WTC11 (cell line): ENCODE data around the gene CHST11. TPM values are rescaled to one million over a fixed set of nuclear protein-coding genes. Genes with fewer than 3 reads are reported as not detected.

Experiments
- ATAC-seq: fragments of 200-7000 bp; cut with Tn5 transposase; 2 replicates; pipeline ENCODE4 v1.10.0; 2021; ENCODE audit warnings: mild to moderate bottlenecking, moderate library complexity
- CTCF ChIA-PET: fragments of 300-600 bp; sonication (Branson Sonifier 250); formaldehyde crosslinking; loops from one replicate; lab custom pipeline; 2021; ENCODE audit warnings: antibody characterized with exemption; lab: Charles Lee
- POLR2A ChIA-PET: fragments of 350-600 bp; sonication (Branson Sonifier 250); formaldehyde crosslinking; loops from one replicate; lab custom pipeline; 2021; ENCODE audit warnings: antibody characterized with exemption; lab: Charles Lee
- DNase-seq: peaks from one replicate; pipeline ENCODE4 v3.0.0; 2021; ENCODE audit warnings: low spot score
- H3K27ac Mint-ChIP-seq: 2 replicates; pipeline ENCODE4 v1.8.0; 2021; ENCODE audit warnings: mixed read lengths
- H3K27me3 Mint-ChIP-seq: 2 replicates; pipeline ENCODE4 v1.8.0; 2021; ENCODE audit warnings: low read depth, mild to moderate bottlenecking, moderate library complexity, mixed read lengths
- H3K36me3 Mint-ChIP-seq: 2 replicates; pipeline ENCODE4 v1.8.0; 2021; ENCODE audit warnings: mixed read lengths
- H3K4me1 Mint-ChIP-seq: 2 replicates; pipeline ENCODE4 v1.8.0; 2022; ENCODE audit warnings: mixed read lengths
- H3K4me3 Mint-ChIP-seq: 2 replicates; pipeline ENCODE4 v1.8.0; 2021; ENCODE audit warnings: mild to moderate bottlenecking, moderate library complexity, mixed read lengths
- H3K9me3 Mint-ChIP-seq: 2 replicates; pipeline ENCODE4 v1.8.0; 2021; ENCODE audit warnings: mixed read lengths
- ATF1 ChIP-seq: sonication (generic); formaldehyde crosslinking; IDR thresholded peaks from 2 replicates; pipeline ENCODE4 v1.8.1; 2023; ENCODE audit warnings: mild to moderate bottlenecking, moderate library complexity, missing genetic modification reagents
- CBFB ChIP-seq: sonication (generic); formaldehyde crosslinking; IDR thresholded peaks from 2 replicates; pipeline ENCODE4 v1.8.1; 2022; ENCODE audit warnings: mild to moderate bottlenecking, low read depth, missing genetic modification reagents
- CREM ChIP-seq: sonication (generic); formaldehyde crosslinking; IDR thresholded peaks from 2 replicates; pipeline ENCODE4 v1.8.1; 2022; ENCODE audit warnings: mild to moderate bottlenecking, missing genetic modification reagents, moderate library complexity
- ETV6 ChIP-seq: sonication (generic); formaldehyde crosslinking; IDR thresholded peaks from 2 replicates; pipeline ENCODE4 v1.8.1; 2022; ENCODE audit warnings: mild to moderate bottlenecking, missing genetic modification reagents
- HMGA2 ChIP-seq: fragments of 250-450 bp; sonication (Bioruptor Pico); IDR thresholded peaks from 2 replicates; pipeline ENCODE4 v1.4.0; 2021; ENCODE audit warnings: mild to moderate bottlenecking, moderate library complexity
- MXD4 ChIP-seq: fragments of 250-450 bp; sonication (Bioruptor Pico); IDR thresholded peaks from 2 replicates; pipeline ENCODE4 v1.8.0; 2021; ENCODE audit warnings: mild to moderate bottlenecking, moderate library complexity, borderline replicate concordance
- NFATC4 ChIP-seq: fragments of 250-450 bp; sonication (Bioruptor Pico); IDR thresholded peaks from 2 replicates; pipeline ENCODE4 v1.9.0; 2021; ENCODE audit warnings: mild to moderate bottlenecking
- NR1H2 ChIP-seq: sonication (generic); formaldehyde crosslinking; IDR thresholded peaks from 2 replicates; pipeline ENCODE4 v1.9.0; 2021; ENCODE audit warnings: mild to moderate bottlenecking, moderate library complexity, missing genetic modification reagents
- NR2C2 ChIP-seq: sonication (generic); formaldehyde crosslinking; IDR thresholded peaks from 2 replicates; pipeline ENCODE4 v1.8.0; 2022; ENCODE audit warnings: mild to moderate bottlenecking, missing genetic modification reagents
- PRRX2 ChIP-seq: fragments of 250-450 bp; sonication (Bioruptor Pico); IDR thresholded peaks from 2 replicates; pipeline ENCODE4 v1.8.0; 2021; ENCODE audit warnings: mild to moderate bottlenecking
- TEAD1 ChIP-seq: sonication (generic); formaldehyde crosslinking; IDR thresholded peaks from 2 replicates; pipeline ENCODE4 v1.8.0; 2022; ENCODE audit warnings: mild to moderate bottlenecking, missing genetic modification reagents
- ZBTB21 ChIP-seq: sonication (generic); formaldehyde crosslinking; IDR thresholded peaks from 2 replicates; pipeline ENCODE4 v1.8.1; 2023; ENCODE audit warnings: mild to moderate bottlenecking, missing genetic modification reagents, borderline replicate concordance
- total RNA-seq: library from RNA; stranded (reverse); gene quantifications from 3 replicates; pipeline ENCODE4 v1.2.3, GENCODE V29; 2021
- TF ChIP-seq, protein P1 (sequence below): sonication (generic); formaldehyde crosslinking; IDR thresholded peaks from 2 replicates; pipeline ENCODE4 v1.8.0; 2022; ENCODE audit warnings: mild to moderate bottlenecking, missing genetic modification reagents
- TF ChIP-seq, protein P2 (sequence below): sonication (generic); formaldehyde crosslinking; IDR thresholded peaks from 2 replicates; pipeline ENCODE4 v1.8.0; 2023; ENCODE audit warnings: missing genetic modification reagents
- TF ChIP-seq, protein P3 (sequence below): sonication (generic); formaldehyde crosslinking; IDR thresholded peaks from 2 replicates; pipeline ENCODE4 v1.8.1; 2023; ENCODE audit warnings: mild to moderate bottlenecking, missing genetic modification reagents
- TF ChIP-seq, protein P4 (sequence below): sonication (generic); formaldehyde crosslinking; IDR thresholded peaks from 2 replicates; pipeline ENCODE4 v1.8.0; 2022; ENCODE audit warnings: mild to moderate bottlenecking, missing genetic modification reagents
- TF ChIP-seq, protein P5 (sequence below): sonication (generic); formaldehyde crosslinking; IDR thresholded peaks from 2 replicates; pipeline ENCODE4 v1.8.1; 2022; ENCODE audit warnings: mild to moderate bottlenecking, moderate library complexity, missing genetic modification reagents
- TF ChIP-seq, protein P6 (sequence below): sonication (generic); formaldehyde crosslinking; IDR thresholded peaks from 2 replicates; pipeline ENCODE4 v1.8.1; 2023; ENCODE audit warnings: mild to moderate bottlenecking, missing genetic modification reagents, moderate library complexity
- TF ChIP-seq, protein P7 (sequence below): fragments of 250-450 bp; sonication (Bioruptor Pico); IDR thresholded peaks from 2 replicates; pipeline ENCODE4 v1.9.0; 2021; ENCODE audit warnings: moderate library complexity, mild to moderate bottlenecking, inconsistent platforms, borderline replicate concordance
- TF ChIP-seq, protein P8 (sequence below): sonication (generic); formaldehyde crosslinking; IDR thresholded peaks from 2 replicates; pipeline ENCODE4 v1.8.1; 2022; ENCODE audit warnings: missing genetic modification reagents, borderline replicate concordance

Gene CHST11
- total RNA-seq, 1 experiment from 2014 or later: 24.2 TPM

DNA sequence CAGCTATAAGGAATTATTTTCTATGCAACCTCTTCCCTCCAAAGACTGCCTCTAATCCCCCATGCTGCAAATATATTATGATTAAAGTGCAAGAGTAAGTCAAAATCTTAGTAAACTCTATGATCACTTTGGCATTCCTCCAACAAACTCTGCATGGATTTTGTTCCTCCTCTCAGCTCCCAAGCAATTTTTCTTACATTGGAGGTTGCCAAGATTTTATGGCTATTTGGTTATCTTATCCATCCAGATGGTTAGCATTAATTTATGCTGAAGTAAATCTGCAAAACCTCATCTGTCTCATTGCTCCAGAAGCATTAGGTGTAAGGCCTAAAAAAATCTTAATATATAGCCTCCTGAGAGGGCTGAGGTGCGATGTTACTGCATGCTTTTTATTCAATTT is 228.1 kb downstream of the CHST11 start:
- Mint-ChIP-seq H3K27me3 (no peaks in the 10 kb centered on the region), H3K9me3 (no peaks in the 10 kb centered on the region), H3K4me3 (no peak overlapping the region), H3K36me3 (no peaks in the 10 kb centered on the region), H3K27ac (no peak overlapping the region), H3K4me1 (peaks cover 3% of the 10 kb centered on the region)
- CTCF ChIA-PET: interaction anchor here (1.0 kb wide), 1 partner anchor 106 kb away, joined by 3 read pairs; no protein-coding TSS in a partner anchor
- TF ChIP-seq, protein P1, sequence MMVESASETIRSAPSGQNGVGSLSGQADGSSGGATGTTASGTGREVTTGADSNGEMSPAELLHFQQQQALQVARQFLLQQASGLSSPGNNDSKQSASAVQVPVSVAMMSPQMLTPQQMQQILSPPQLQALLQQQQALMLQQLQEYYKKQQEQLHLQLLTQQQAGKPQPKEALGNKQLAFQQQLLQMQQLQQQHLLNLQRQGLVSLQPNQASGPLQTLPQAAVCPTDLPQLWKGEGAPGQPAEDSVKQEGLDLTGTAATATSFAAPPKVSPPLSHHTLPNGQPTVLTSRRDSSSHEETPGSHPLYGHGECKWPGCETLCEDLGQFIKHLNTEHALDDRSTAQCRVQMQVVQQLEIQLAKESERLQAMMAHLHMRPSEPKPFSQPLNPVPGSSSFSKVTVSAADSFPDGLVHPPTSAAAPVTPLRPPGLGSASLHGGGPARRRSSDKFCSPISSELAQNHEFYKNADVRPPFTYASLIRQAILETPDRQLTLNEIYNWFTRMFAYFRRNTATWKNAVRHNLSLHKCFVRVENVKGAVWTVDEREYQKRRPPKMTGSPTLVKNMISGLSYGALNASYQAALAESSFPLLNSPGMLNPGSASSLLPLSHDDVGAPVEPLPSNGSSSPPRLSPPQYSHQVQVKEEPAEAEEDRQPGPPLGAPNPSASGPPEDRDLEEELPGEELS (CRISPR knock-in tag): no peak
- TF ChIP-seq, protein P2, sequence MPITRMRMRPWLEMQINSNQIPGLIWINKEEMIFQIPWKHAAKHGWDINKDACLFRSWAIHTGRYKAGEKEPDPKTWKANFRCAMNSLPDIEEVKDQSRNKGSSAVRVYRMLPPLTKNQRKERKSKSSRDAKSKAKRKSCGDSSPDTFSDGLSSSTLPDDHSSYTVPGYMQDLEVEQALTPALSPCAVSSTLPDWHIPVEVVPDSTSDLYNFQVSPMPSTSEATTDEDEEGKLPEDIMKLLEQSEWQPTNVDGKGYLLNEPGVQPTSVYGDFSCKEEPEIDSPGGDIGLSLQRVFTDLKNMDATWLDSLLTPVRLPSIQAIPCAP: no peak
- TF ChIP-seq, protein P3, sequence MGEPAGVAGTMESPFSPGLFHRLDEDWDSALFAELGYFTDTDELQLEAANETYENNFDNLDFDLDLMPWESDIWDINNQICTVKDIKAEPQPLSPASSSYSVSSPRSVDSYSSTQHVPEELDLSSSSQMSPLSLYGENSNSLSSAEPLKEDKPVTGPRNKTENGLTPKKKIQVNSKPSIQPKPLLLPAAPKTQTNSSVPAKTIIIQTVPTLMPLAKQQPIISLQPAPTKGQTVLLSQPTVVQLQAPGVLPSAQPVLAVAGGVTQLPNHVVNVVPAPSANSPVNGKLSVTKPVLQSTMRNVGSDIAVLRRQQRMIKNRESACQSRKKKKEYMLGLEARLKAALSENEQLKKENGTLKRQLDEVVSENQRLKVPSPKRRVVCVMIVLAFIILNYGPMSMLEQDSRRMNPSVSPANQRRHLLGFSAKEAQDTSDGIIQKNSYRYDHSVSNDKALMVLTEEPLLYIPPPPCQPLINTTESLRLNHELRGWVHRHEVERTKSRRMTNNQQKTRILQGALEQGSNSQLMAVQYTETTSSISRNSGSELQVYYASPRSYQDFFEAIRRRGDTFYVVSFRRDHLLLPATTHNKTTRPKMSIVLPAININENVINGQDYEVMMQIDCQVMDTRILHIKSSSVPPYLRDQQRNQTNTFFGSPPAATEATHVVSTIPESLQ (CRISPR knock-in tag): no peak
- TF ChIP-seq ETV6 (CRISPR knock-in tag) (no peak), HMGA2 (CRISPR knock-in tag) (no peak)
- no peak for DNase-seq
- POLR2A ChIA-PET: no interaction called here
- ATAC-seq: no peak

DNA sequence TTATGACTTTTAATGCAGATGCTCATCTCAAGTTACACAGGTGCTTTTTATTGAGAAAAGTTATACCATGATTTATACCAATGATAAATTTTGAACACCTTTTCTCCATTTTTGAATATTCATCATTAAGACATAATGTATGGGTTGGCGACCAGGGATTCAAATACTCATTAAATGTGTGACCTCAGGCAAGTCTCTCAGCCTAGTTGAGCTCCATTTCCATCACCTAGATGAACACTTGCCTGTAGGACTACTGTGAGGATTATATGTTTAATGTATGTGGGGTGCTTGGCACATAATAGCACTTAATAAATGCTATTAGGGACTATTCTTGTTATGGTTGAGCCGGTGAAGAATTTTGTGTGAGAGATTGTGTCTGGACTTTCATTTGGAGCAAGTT is 228.6 kb downstream of the CHST11 start:
- no peak for DNase-seq
- Mint-ChIP-seq H3K36me3 (no peaks in the 10 kb centered on the region), H3K27ac (no peak overlapping the region), H3K27me3 (no peaks in the 10 kb centered on the region), H3K4me3 (no peak overlapping the region), H3K9me3 (no peaks in the 10 kb centered on the region), H3K4me1 (0 out of 2 replicates have a peak, but pooled peaks cover 2% of the 10 kb centered on the region)
- ChIA-PET POLR2A (no interaction called here), CTCF (interaction anchor here (1.0 kb wide), 1 partner anchor 105 kb away, joined by 3 read pairs; no protein-coding TSS in a partner anchor)
- ATAC-seq: no peak
- TF ChIP-seq, protein P2: no peak
- TF ChIP-seq, protein P4, sequence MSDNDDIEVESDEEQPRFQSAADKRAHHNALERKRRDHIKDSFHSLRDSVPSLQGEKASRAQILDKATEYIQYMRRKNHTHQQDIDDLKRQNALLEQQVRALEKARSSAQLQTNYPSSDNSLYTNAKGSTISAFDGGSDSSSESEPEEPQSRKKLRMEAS: no peak
- TF ChIP-seq, protein P5, sequence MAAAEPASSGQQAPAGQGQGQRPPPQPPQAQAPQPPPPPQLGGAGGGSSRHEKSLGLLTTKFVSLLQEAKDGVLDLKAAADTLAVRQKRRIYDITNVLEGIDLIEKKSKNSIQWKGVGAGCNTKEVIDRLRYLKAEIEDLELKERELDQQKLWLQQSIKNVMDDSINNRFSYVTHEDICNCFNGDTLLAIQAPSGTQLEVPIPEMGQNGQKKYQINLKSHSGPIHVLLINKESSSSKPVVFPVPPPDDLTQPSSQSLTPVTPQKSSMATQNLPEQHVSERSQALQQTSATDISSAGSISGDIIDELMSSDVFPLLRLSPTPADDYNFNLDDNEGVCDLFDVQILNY (CRISPR knock-in tag): no peak
- no peak for TF ChIP-seq TEAD1 (CRISPR knock-in tag)
- TF ChIP-seq, protein P3 (CRISPR knock-in tag): no peak
- no peak for TF ChIP-seq MXD4 (CRISPR knock-in tag)
- TF ChIP-seq ZBTB21 (CRISPR knock-in tag): no peak
- TF ChIP-seq PRRX2 (CRISPR knock-in tag): no peak

DNA sequence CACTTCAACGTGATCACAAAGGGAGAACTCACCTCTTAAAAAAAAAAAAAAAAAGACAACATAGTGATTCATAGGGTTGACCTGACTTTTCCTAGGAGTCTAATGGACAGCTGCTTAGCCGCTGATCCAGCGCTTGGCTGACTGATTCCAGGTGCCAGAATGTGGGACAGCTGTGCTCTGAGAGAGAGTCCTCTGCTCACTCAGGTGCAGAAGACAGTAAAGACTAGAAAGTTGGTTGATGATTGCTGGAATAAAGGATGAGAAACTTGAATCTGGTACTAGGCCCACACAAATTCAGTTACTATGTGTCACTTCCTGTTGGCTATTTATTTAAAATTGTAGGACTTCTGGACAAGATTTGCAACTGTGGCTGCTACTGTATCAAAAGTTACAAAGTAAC is 229.4 kb downstream of the CHST11 start:
- ATAC-seq: no peak
- ChIA-PET POLR2A (no interaction called here), CTCF (interaction anchor here (0.6 kb wide), 1 partner anchor 34 kb away, joined by 3 read pairs; no protein-coding TSS in a partner anchor)
- TF ChIP-seq ATF1 (CRISPR knock-in tag) (no peak), NFATC4 (no peak), NR2C2 (CRISPR knock-in tag) (no peak), CREM (CRISPR knock-in tag) (no peak), NR1H2 (CRISPR knock-in tag) (no peak), CBFB (CRISPR knock-in tag) (no peak)
- TF ChIP-seq, protein P6, sequence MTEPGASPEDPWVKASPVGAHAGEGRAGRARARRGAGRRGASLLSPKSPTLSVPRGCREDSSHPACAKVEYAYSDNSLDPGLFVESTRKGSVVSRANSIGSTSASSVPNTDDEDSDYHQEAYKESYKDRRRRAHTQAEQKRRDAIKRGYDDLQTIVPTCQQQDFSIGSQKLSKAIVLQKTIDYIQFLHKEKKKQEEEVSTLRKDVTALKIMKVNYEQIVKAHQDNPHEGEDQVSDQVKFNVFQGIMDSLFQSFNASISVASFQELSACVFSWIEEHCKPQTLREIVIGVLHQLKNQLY (CRISPR knock-in tag): no peak
- TF ChIP-seq, protein P7, sequence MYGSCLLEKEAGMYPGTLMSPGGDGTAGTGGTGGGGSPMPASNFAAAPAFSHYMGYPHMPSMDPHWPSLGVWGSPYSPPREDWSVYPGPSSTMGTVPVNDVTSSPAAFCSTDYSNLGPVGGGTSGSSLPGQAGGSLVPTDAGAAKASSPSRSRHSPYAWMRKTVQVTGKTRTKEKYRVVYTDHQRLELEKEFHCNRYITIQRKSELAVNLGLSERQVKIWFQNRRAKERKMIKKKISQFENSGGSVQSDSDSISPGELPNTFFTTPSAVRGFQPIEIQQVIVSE (CRISPR knock-in tag): no peak
- TF ChIP-seq, protein P8, sequence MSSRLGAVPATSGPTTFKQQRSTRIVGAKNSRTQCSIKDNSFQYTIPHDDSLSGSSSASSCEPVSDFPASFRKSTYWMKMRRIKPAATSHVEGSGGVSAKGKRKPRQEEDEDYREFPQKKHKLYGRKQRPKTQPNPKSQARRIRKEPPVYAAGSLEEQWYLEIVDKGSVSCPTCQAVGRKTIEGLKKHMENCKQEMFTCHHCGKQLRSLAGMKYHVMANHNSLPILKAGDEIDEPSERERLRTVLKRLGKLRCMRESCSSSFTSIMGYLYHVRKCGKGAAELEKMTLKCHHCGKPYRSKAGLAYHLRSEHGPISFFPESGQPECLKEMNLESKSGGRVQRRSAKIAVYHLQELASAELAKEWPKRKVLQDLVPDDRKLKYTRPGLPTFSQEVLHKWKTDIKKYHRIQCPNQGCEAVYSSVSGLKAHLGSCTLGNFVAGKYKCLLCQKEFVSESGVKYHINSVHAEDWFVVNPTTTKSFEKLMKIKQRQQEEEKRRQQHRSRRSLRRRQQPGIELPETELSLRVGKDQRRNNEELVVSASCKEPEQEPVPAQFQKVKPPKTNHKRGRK (CRISPR knock-in tag): no peak

More for the DNA sequence above, 229.4 kb downstream of the CHST11 start:
- Mint-ChIP-seq H3K4me1 (0 out of 2 replicates have a peak, but pooled peaks cover 2% of the 10 kb centered on the region), H3K4me3 (no peak overlapping the region), H3K9me3 (no peaks in the 10 kb centered on the region), H3K27me3 (no peaks in the 10 kb centered on the region), H3K36me3 (no peaks in the 10 kb centered on the region), H3K27ac (no peak overlapping the region)
- no peak for DNase-seq
